Tibial nerve (tissue), 4 donors: ENCODE data around the gene B3GNT9. TPM values are rescaled to one million over a fixed set of nuclear protein-coding genes. Genes with fewer than 3 reads are reported as not detected.
A peak's percentile ranks its signal among the peaks of the same experiment; 100 is the strongest.

ENCODE experiments used
- DNase-seq, 2 donors: peaks; one replicate each; pipeline ENCODE4 v3.0.0-alpha.2; 2019; ENCODE audit warnings: low spot score in 2 of 2
- H3K27ac ChIP-seq, 4 donors: fragments of 200-600 bp; sonication (generic) in 3 of 4; one replicate each; pipeline ENCODE4 v1.5.1; 2017 to 2019; ENCODE audit warnings: mild to moderate bottlenecking in 1 of 4
- H3K27me3 ChIP-seq, 2 donors: fragments of 200-600 bp; sonication (generic) in 1 of 2; one replicate each; pipeline versions ENCODE4 v1.5.1 to v1.6.0; 2017 to 2019
- H3K36me3 ChIP-seq, 3 donors: fragments of 200-600 bp; sonication (generic); one replicate each; pipeline ENCODE4 v1.5.1; 2018 to 2019
- H3K4me1 ChIP-seq, 4 donors: fragments of 200-600 bp; sonication (generic) in 3 of 4; one replicate each; pipeline ENCODE4 v1.5.1; 2017 to 2019
- H3K4me3 ChIP-seq, 4 donors: fragments of 200-600 bp; sonication (generic) in 3 of 4; one replicate each; pipeline ENCODE4 v1.5.1; 2017 to 2019; ENCODE audit warnings: mild to moderate bottlenecking in 1 of 4, moderate library complexity in 1 of 4
- H3K9me3 ChIP-seq, 4 donors: fragments of 200-600 bp; sonication (generic) in 3 of 4; one replicate each; pipeline ENCODE4 v1.5.1; 2017 to 2019
- CTCF ChIP-seq, 5 experiments: fragments of 200-600 bp in 3 of 5; fragments of 450-650 bp in 2 of 5; sonication (generic) in 3 of 5; IDR thresholded peaks; one replicate each; pipeline ENCODE4 v1.5.1; 2016 to 2019; ENCODE audit warnings: antibody characterized with exemption in 5 of 5, mild to moderate bottlenecking in 3 of 5, moderate library complexity in 2 of 5
- EP300 ChIP-seq, 2 donors: sonication (generic); formaldehyde crosslinking; IDR thresholded peaks; one replicate each; pipeline ENCODE4 v1.6.1; 2017; ENCODE audit warnings: antibody characterized with exemption in 2 of 2, mild to moderate bottlenecking in 1 of 2
- POLR2A ChIP-seq, 2 donors: fragments of 450-650 bp; IDR thresholded peaks; one replicate each; pipeline ENCODE4 v1.6.1; 2017; ENCODE audit warnings: antibody characterized with exemption in 2 of 2, mild to moderate bottlenecking in 2 of 2, moderate library complexity in 2 of 2
- WGBS, 2 donors: methylation state at CpG; one replicate each; pipeline ENCODE4 v1.1.5; 2018; 5-methylcytosine and 5-hydroxymethylcytosine counted together
- total RNA-seq, 4 donors: library from RNA; depleted of rRNA; stranded (reverse); fragments of >200 nt; gene quantifications; one replicate each; pipeline ENCODE4 v1.1.0, GENCODE V29; 2016

The B3GNT9 gene
- total RNA-seq, 4 donors from 2014 or later = 9.3 to 23.1 (median 18.4) TPM

GRCh38 chr16:67198238-67198734 is 47.5 kb upstream of the B3GNT9 start:
- 36 to 40% methylated on average over 5 to 12 of the region's 12 CpGs for WGBS, 2 donors
- peaks cover 0 to 53% (median 20%) of the 10 kb centered on the region in 4 donors for H3K4me1 ChIP-seq
- no peaks in the 10 kb centered on the region for H3K27me3 ChIP-seq
- peaks cover 2 to 83% (median 27%) of the 10 kb centered on the region in 3 donors for H3K36me3 ChIP-seq
- H3K9me3 ChIP-seq = no peaks in the 10 kb centered on the region
- TF ChIP-seq CTCF (IDR thresholded peaks at IDR 0.05) = peak; percentile 32 to 64 (median 53)
- TF ChIP-seq EP300 (IDR thresholded peaks at IDR 0.05) = no peak
- no peak overlapping the region for H3K4me3 ChIP-seq
- DNase-seq = no peak
- peak overlapping the region in 2 of 4 donors; percentile 36 to 67 for H3K27ac ChIP-seq

GRCh38 chr16:67197704-67198103 is 46.9 kb upstream of the B3GNT9 start:
- Histone ChIP-seq H3K4me1 (peaks cover 0 to 59% (median 26%) of the 10 kb centered on the region in 4 donors), H3K27me3 (no peaks in the 10 kb centered on the region), H3K4me3 (no peak overlapping the region), H3K27ac (peak overlapping the region in 2 of 4 donors; percentile 36 to 67), H3K36me3 (peaks cover 2 to 77% (median 27%) of the 10 kb centered on the region in 3 donors), H3K9me3 (no peaks in the 10 kb centered on the region)
- DNase-seq = no peak
- TF ChIP-seq POLR2A (IDR thresholded peaks at IDR 0.05) (no peak), CTCF (IDR thresholded peaks at IDR 0.05) (no peak), EP300 (IDR thresholded peaks at IDR 0.05) (no peak)
- WGBS, 2 donors = 53 to 61% methylated on average over 6 of the region's 6 CpGs

GRCh38 chr16:67196881-67197280 is 46.1 kb upstream of the B3GNT9 start:
- no peak for TF ChIP-seq CTCF (IDR thresholded peaks at IDR 0.05)
- TF ChIP-seq POLR2A (IDR thresholded peaks at IDR 0.05) = no peak
- TF ChIP-seq EP300 (IDR thresholded peaks at IDR 0.05) = no peak
- peaks cover 0 to 62% (median 30%) of the 10 kb centered on the region in 4 donors for H3K4me1 ChIP-seq
- no peak overlapping the region for H3K27ac ChIP-seq
- H3K36me3 ChIP-seq = peaks cover 2 to 69% (median 27%) of the 10 kb centered on the region in 3 donors
- H3K4me3 ChIP-seq = no peak overlapping the region
- no peaks in the 10 kb centered on the region for H3K9me3 ChIP-seq
- H3K27me3 ChIP-seq = no peaks in the 10 kb centered on the region
- no peak for DNase-seq
- 85 to 100% methylated on average over 1 of the region's 1 CpG for WGBS, 2 donors

GRCh38 chr16:67195676-67196075 is 44.9 kb upstream of the B3GNT9 start:
- peaks cover 0 to 71% (median 30%) of the 10 kb centered on the region in 4 donors for H3K4me1 ChIP-seq
- no peaks in the 10 kb centered on the region for H3K9me3 ChIP-seq
- no peaks in the 10 kb centered on the region for H3K27me3 ChIP-seq
- TF ChIP-seq POLR2A (IDR thresholded peaks at IDR 0.05) (no peak), CTCF (IDR thresholded peaks at IDR 0.05) (no peak), EP300 (IDR thresholded peaks at IDR 0.05) (no peak)
- 77% methylated on average over 5 of the region's 5 CpGs for WGBS, 2 donors
- H3K27ac ChIP-seq = no peak overlapping the region
- DNase-seq = no peak
- H3K4me3 ChIP-seq = no peak overlapping the region
- peaks cover 2 to 59% (median 27%) of the 10 kb centered on the region in 3 donors for H3K36me3 ChIP-seq

GRCh38 chr16:67194260-67194659 is 43.5 kb upstream of the B3GNT9 start:
- DNase-seq = no peak
- no peak overlapping the region for H3K4me3 ChIP-seq
- H3K9me3 ChIP-seq = no peaks in the 10 kb centered on the region
- peak overlapping the region in 1 of 4 donors; percentile 85 for H3K27ac ChIP-seq
- H3K4me1 ChIP-seq = peaks cover 0 to 63% (median 27%) of the 10 kb centered on the region in 4 donors
- TF ChIP-seq EP300 (IDR thresholded peaks at IDR 0.05) (no peak), POLR2A (IDR thresholded peaks at IDR 0.05) (no peak), CTCF (IDR thresholded peaks at IDR 0.05) (no peak)
- 86 to 91% methylated on average over 5 to 6 of the region's 6 CpGs for WGBS, 2 donors
- peaks cover 2 to 50% (median 27%) of the 10 kb centered on the region in 3 donors for H3K36me3 ChIP-seq
- no peaks in the 10 kb centered on the region for H3K27me3 ChIP-seq
